Medulla oblongata (tissue), 1 donor: ENCODE data around the gene EXOSC2.
"Not testable (repeated sequence)": the region's sequence is repeated elsewhere in the genome, so short reads cannot be mapped to it uniquely, and the experiment has no call there.

Experiments used
- DNase-seq: peaks from one replicate; pipeline ENCODE4 v3.0.0-alpha.2; 2015; ENCODE audit errors: extremely low spot score

The EXOSC2 gene

DNA sequence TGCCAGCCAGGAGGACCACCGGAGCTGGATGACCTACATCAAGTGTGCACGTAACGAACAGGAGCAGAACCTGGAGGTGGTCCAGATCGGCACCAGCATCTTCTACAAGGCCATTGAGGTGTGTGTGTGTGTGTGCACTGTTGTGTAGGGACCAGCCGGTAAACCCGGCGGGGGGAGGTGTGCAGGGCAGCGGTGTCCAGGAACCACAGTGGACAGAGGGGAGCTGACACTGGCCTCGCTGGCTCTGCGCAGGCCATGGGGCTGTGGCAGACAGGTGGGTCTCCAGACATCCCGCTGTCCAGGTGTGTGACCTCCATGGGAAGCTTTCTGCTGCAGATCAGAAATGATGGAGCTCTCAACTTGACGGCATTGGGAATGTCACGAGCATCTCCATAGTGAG, 25.4 kb upstream of the EXOSC2 start:
- no peak for DNase-seq

DNA sequence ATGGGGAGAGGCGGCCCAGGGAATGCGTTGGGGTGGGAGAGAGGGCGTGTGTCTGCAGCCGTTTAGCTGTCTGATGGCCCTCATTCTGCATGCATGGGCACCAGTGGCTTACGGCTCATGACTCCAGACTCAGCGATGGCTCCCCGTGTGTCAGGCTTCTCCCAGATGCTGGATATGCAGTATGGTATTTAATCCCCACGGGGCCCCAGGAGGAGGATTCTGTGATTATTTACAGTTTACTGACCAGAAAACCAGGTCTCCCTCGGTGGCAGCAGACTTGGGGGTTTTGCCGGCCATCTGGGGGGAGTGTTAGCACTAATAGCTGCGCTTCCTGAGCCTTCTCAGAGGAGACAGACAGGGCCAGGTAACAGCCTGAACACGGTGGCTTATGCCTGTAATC, 24.9 kb upstream of the EXOSC2 start:
- no peak for DNase-seq

- DNase-seq: no peak
Observed at GRCh38 chr9:130669965-130670364, 23.6 kb upstream of the EXOSC2 start.

DNA sequence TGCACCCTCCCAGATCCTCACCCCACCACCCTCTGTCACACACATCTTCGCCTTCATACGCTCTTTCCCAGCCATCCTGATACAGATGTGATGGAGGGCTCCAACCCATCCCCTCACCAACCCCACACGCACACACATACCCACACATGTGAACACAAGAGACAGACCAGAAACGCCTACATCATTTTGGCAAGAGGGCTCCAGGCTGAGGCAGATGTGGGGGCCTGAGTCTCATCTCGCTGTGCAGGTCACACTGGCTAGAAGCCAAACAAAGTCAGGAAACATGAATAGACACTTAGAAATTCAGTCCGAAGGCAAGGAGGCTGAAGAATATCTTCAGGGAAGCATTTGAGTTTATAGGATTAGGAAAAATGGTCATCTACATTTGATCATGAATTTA, 22.9 kb upstream of the EXOSC2 start:
- DNase-seq: no peak

DNA sequence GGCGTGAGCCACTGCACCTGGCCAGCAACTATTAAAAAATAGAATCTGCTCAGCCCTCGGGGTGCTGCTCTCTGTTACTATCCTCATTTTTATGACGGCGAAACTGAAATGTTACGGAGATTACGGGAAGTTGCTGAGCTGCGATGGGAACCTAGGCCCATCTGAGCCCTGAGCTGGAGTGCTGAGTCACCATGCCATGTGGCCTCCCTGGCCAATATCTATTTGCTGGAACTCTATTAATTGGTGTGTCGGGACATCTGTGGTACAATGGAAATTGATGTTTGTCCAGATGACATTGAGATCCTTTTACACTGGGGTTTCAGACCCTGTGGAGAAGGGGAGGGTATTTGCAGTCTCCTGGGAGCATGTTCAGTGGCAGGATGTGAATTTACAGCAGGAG, 21.1 kb upstream of the EXOSC2 start:
- DNase-seq: no peak

GRCh38 chr9:130672933-130673615, 20.5 kb upstream of the EXOSC2 start:
- DNase-seq: no peak

DNA sequence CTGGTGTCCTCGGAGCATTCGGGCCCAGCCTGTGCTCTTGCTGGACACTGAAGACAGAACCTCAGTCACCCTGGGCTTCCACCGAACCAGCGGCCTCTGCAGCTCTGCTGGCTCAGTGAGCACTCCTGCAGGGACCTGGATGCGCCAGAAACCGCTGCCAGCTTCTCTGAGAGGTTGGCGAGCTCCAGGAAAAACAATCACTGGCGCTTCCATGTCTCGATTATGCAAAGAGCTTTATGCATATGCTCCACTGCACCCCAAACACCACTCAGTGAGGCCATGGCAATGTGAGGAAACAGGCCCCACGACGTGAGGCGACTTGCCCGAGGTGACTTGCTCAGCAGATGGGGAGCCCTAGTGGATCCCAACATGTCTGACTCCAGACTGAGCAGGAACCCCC, 18.2 kb upstream of the EXOSC2 start:
- no peak for DNase-seq

GRCh38 chr9:130677252-130677651, 16.3 kb upstream of the EXOSC2 start:
- DNase-seq: no peak

DNA sequence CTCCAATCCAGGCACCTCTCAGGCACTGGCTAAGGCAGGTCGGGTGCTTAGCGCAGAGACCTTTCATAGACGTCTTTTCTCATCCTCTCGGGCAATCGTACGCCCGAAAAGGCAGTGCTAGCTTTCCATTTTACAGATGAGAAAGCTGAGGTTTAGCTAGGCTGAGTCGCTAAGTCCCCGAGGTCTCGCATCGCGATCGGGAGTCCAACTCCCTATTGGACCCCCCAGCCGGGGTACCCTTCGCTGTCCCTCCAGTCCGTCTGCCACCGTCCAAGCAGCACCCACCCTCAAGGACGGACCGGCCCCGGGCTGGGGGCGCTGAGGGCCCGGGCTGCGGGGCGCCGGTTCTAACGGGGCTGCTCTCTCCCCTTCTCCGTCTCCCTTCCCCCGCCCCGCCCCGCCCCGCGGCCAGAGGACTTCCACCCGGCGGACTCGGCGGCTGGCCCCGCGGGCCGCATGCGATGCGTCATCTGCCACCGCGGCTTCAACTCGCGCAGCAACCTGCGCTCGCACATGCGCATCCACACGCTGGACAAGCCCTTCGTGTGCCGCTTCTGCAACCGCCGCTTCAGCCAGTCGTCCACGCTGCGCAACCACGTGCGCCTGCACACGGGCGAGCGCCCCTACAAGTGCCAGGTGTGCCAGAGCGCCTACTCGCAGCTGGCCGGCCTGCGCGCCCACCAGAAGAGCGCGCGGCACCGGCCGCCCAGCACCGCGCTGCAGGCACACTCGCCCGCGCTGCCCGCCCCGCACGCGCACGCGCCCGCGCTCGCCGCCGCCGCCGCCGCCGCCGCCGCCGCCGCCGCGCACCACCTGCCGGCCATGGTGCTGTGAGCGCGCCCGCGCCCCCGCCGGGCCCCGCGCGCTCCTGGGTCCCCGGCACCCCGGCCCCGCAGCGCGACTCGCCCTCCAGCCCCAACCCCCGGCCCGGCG, 12.5 kb upstream of the EXOSC2 start:
- no peak for DNase-seq

DNA sequence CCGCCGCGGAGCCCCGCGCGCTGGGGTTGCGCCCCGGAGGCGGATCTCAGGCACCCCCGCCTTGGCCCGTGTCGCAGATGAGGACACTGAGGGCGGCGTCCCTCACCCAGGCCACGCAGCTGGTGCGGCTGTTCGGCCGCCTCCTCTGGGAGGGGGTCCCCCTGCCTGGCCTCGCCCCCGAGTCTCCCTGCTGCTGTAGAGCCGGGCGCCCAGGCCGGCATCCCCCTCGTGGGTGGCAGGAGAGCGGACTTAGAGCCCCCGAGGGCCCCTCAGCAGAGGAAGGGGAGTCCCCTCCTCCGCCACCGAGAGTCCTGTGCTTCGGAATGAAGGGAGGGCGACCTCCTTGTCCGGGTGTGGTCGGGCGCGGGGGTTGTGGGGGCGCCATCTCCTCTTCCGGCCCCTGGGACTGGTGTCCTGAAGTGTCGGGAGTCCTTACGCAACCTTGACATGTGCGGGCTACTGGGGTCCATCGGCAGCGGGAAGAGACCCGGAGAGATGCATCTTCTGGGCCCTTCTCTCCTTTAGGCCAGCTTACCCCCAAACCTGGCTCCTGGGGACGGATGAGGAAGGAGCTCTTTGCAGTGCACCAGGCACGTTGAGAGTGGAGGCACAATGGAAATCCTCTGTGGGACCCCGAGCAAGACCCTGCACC, 11.7 kb upstream of the EXOSC2 start:
- no peak for DNase-seq

GRCh38 chr9:130682421-130683121, 11.0 kb upstream of the EXOSC2 start:
- peak; percentile 88 for DNase-seq

GRCh38 chr9:130685104-130685503, 8.5 kb upstream of the EXOSC2 start:
- no peak for DNase-seq

DNA sequence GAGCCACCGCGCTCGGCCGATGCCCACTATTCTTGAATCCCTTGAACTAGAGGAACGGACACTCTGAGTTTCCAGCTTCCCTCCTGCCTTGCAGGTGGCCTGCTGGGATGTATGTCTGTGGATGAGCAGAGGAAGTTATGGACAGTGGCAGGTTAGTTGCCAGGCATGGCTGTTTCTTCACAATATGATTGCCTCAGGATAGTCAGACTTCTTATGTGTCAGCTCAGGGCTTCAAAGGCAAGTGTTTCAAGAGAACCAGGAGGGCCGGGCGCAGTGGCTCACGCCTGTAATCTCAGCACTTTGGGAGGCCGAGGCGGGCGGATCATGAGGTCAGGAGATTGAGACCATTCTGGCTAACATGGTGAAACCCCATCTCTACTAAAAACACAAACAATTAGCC, 7.6 kb upstream of the EXOSC2 start:
- DNase-seq: not testable (repeated sequence)

DNA sequence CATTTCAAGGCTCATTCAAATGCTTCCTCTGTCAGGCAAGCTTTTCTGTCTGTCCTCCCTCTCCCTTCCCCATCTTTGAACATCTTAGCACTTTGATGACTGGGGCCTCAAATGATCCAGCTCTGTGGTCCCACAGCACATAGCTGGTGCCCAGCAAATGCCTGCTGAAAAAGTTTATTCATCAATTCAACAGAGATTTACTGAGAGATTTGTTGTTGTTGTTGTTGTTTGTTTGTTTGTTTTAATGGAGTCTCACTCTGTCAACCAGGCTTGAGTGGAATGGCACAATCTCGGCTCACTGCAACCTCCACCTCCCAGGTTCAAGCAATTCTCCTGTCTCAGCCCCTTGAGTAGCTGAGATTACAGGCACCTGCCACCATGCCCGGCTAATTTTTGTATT, 6.0 kb upstream of the EXOSC2 start:
- DNase-seq: no peak

GRCh38 chr9:130688072-130688471, 5.5 kb upstream of the EXOSC2 start:
- no peak for DNase-seq

- DNase-seq: no peak
Observed at GRCh38 chr9:130689572-130689936, 4.0 kb upstream of the EXOSC2 start.

GRCh38 chr9:130689937-130690700, 3.5 kb upstream of the EXOSC2 start:
- peak; percentile 93 for DNase-seq

- no peak for DNase-seq
Observed at GRCh38 chr9:130692321-130692720, 1.3 kb upstream of the EXOSC2 start.

- peak; percentile 22 for DNase-seq
Observed at GRCh38 chr9:130693101-130693425, 517 bp upstream of the EXOSC2 start.

- DNase-seq: no peak
Observed at GRCh38 chr9:130694205-130694604, 625 bp downstream of the EXOSC2 start.

DNA sequence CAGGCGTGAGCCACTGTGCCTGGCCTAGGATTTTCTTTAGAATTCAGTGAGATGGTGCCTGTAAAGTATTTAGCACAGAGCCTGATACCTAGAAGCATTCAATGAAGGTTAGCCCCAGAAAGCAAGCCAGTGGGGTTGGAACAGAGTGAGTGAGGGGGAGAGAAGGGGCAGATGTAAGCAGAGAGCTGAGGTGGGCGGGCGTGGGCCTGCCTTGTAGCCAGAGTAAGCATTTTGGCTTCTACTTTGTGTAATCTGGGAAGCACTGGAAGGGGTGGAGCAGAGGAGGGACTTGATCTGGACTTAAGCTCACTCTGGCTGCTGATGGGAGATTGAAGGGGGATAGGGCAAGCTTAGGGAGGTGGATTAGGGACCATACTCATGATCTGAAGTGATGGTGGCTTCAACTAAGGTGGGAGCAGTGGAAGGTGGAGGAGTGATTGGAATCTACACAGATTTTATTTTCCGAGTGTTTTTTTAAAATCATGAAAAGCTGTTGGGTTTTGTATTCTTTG, 2.6 kb downstream of the EXOSC2 start:
- no peak for DNase-seq
